ENCODE measurements around the gene PRMT6. TPM values are rescaled to one million over a fixed set of nuclear protein-coding genes. Genes with fewer than 3 reads are reported as not detected.

The PRMT6 gene
- total RNA-seq, 4 donors from 2014 or later: 8.7 to 13.1 (median 9.9) TPM

- H3K27ac ChIP-seq: peak overlapping the region; percentile 53
- DNase-seq (ENCODE audit: low spot score in 2 of 2): peak; percentile 66 to 78
- TF ChIP-seq POLR2AphosphoS5 (IDR thresholded peaks at IDR 0.05) (no peak), POLR2A (IDR thresholded peaks at IDR 0.05) (no peak), CTCF (IDR thresholded peaks at IDR 0.05) (no peak), EP300 (IDR thresholded peaks at IDR 0.05) (no peak)
Measured at GRCh38 chr1:107057197-107058133, 991 bp downstream of the PRMT6 start.

GRCh38 chr1:107058245-107059032, 2.0 kb downstream of the PRMT6 start:
- no peak overlapping the region for H3K4me3 ChIP-seq
- no peak overlapping the region for H3K27ac ChIP-seq
- peaks cover 4% of the 10 kb centered on the region for H3K36me3 ChIP-seq
- TF ChIP-seq CTCF (IDR thresholded peaks at IDR 0.05): no peak
- TF ChIP-seq EP300 (IDR thresholded peaks at IDR 0.05): no peak
- no peak for TF ChIP-seq POLR2AphosphoS5 (IDR thresholded peaks at IDR 0.05)
- no peak for TF ChIP-seq POLR2A (IDR thresholded peaks at IDR 0.05)
- no peaks in the 10 kb centered on the region for H3K27me3 ChIP-seq
- 69% methylated on average over 4 of the region's 4 CpGs for WGBS
- H3K4me1 ChIP-seq: peaks cover 15% of the 10 kb centered on the region
- DNase-seq (ENCODE audit: low spot score in 2 of 2): no peak
- no peaks in the 10 kb centered on the region for H3K9me3 ChIP-seq

More at GRCh38 chr1:107057197-107058133, 991 bp downstream of the PRMT6 start:
- peaks cover 4% of the 10 kb centered on the region for H3K36me3 ChIP-seq
- H3K4me1 ChIP-seq: peaks cover 15% of the 10 kb centered on the region
- H3K9me3 ChIP-seq: no peaks in the 10 kb centered on the region
- H3K27me3 ChIP-seq: no peaks in the 10 kb centered on the region
- WGBS: 18% methylated on average over 20 of the region's 55 CpGs
- peak overlapping the region; percentile 71 for H3K4me3 ChIP-seq

GRCh38 chr1:107061886-107062285, 5.4 kb downstream of the PRMT6 start:
- WGBS: 89% methylated on average over 3 of the region's 3 CpGs
- H3K27me3 ChIP-seq: no peaks in the 10 kb centered on the region

GRCh38 chr1:107073493-107073892, 17.0 kb downstream of the PRMT6 start:
- no peaks in the 10 kb centered on the region for H3K4me1 ChIP-seq
- no peaks in the 10 kb centered on the region for H3K36me3 ChIP-seq
- no peak overlapping the region for H3K27ac ChIP-seq
- WGBS: 83% methylated on average over 4 of the region's 4 CpGs
- no peaks in the 10 kb centered on the region for H3K27me3 ChIP-seq
- no peak for DNase-seq (ENCODE audit: low spot score in 2 of 2)
- no peak overlapping the region for H3K4me3 ChIP-seq
- no peaks in the 10 kb centered on the region for H3K9me3 ChIP-seq
- TF ChIP-seq EP300 (IDR thresholded peaks at IDR 0.05) (no peak), POLR2A (IDR thresholded peaks at IDR 0.05) (no peak), POLR2AphosphoS5 (IDR thresholded peaks at IDR 0.05) (no peak), CTCF (IDR thresholded peaks at IDR 0.05) (no peak)

More at GRCh38 chr1:107061886-107062285, 5.4 kb downstream of the PRMT6 start:
- H3K9me3 ChIP-seq: no peaks in the 10 kb centered on the region
- no peak for DNase-seq (ENCODE audit: low spot score in 2 of 2)
- H3K4me3 ChIP-seq: no peak overlapping the region
- no peak for TF ChIP-seq POLR2AphosphoS5 (IDR thresholded peaks at IDR 0.05)
- TF ChIP-seq EP300 (IDR thresholded peaks at IDR 0.05): no peak
- no peak for TF ChIP-seq CTCF (IDR thresholded peaks at IDR 0.05)
- no peak for TF ChIP-seq POLR2A (IDR thresholded peaks at IDR 0.05)
- H3K27ac ChIP-seq: no peak overlapping the region
- H3K4me1 ChIP-seq: peaks cover 12% of the 10 kb centered on the region
- H3K36me3 ChIP-seq: peaks cover 4% of the 10 kb centered on the region

GRCh38 chr1:107076841-107077240, 20.4 kb downstream of the PRMT6 start:
- TF ChIP-seq POLR2A (IDR thresholded peaks at IDR 0.05): no peak
- TF ChIP-seq POLR2AphosphoS5 (IDR thresholded peaks at IDR 0.05): no peak
- TF ChIP-seq EP300 (IDR thresholded peaks at IDR 0.05): no peak
- TF ChIP-seq CTCF (IDR thresholded peaks at IDR 0.05): no peak
- no peaks in the 10 kb centered on the region for H3K27me3 ChIP-seq
- WGBS: 78% methylated on average over 5 of the region's 5 CpGs
- H3K4me3 ChIP-seq: no peak overlapping the region
- DNase-seq (ENCODE audit: low spot score in 2 of 2): no peak
- no peak overlapping the region for H3K27ac ChIP-seq
- no peaks in the 10 kb centered on the region for H3K9me3 ChIP-seq
- H3K36me3 ChIP-seq: no peaks in the 10 kb centered on the region
- H3K4me1 ChIP-seq: no peaks in the 10 kb centered on the region
